ENCODE data around the gene MTA2.
"Not testable (repeated sequence)": the region's sequence is repeated elsewhere in the genome, so short reads cannot be mapped to it uniquely, and the experiment has no call there.

Gene MTA2

DNA sequence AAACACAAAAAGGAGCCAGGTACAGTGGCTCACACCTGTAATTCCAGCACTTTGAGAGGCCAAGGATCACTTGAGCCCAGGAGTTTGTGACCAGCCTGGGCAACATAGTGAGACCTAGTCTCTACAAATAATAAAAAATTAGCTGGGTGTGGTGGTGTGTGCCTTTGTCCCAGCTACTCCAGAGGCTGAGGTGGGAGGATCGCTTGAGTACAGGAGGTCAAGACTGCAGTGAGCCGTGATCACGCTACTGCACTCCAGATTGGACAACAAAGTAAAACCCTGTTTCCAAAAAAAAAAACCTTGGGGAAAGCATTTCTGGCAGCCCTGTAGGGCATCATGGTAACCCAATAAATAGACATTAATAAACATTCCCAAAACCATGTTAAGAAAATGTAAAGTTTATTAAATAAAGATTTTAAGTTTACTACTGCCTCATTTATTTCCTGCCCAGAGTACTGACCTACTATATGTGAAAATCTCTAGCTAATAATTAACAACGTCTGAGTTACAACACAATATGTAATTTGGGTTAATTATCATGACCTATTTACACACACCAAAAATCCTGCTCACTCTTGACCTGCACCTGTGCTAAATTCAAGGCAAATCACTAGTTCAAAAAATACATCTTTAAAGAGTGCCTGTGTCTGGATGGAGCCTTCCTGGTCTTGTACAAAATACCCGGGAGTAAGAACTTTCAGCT, 36.4 kb downstream of the MTA2 start:
- no peak for DNase-seq

DNA sequence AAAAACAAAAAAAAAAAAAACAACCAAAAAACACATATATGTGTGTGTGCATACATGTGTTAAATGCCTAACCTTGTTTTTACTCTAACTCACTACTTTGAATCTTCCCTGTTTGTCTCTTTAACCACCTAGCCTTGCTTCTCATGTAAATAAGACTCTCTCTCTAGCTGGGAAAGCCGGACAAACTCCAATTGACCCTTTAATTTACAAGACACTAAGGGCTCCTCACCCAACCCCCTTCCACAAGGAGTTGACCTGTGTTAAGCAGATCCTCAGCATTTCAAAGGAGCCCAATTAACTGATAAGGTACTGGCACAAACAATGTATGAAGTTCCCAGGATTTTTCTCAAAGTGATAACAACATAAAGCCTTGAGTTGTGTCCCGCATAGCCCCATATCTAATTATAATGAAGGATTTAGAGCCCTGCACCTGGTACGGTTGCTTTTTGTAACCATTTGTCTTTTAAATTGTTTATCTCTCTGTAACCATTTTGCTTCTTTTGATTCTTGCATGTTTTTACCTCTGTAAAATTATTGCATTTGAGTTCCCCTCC, 39.9 kb downstream of the MTA2 start:
- not testable (repeated sequence) for DNase-seq

GRCh38 chr11:62560566-62561103, 41.0 kb downstream of the MTA2 start:
- peak; percentile 96 for DNase-seq

GRCh38 chr11:62559626-62560025, 42.0 kb downstream of the MTA2 start:
- DNase-seq = not testable (repeated sequence)

- DNase-seq = no peak
Measured at GRCh38 chr11:62559204-62559603, 42.5 kb downstream of the MTA2 start.

GRCh38 chr11:62558669-62559068, 43.0 kb downstream of the MTA2 start:
- no peak for DNase-seq

- peak; percentile 20 for DNase-seq
Measured at GRCh38 chr11:62556875-62557631, 44.6 kb downstream of the MTA2 start.

DNA sequence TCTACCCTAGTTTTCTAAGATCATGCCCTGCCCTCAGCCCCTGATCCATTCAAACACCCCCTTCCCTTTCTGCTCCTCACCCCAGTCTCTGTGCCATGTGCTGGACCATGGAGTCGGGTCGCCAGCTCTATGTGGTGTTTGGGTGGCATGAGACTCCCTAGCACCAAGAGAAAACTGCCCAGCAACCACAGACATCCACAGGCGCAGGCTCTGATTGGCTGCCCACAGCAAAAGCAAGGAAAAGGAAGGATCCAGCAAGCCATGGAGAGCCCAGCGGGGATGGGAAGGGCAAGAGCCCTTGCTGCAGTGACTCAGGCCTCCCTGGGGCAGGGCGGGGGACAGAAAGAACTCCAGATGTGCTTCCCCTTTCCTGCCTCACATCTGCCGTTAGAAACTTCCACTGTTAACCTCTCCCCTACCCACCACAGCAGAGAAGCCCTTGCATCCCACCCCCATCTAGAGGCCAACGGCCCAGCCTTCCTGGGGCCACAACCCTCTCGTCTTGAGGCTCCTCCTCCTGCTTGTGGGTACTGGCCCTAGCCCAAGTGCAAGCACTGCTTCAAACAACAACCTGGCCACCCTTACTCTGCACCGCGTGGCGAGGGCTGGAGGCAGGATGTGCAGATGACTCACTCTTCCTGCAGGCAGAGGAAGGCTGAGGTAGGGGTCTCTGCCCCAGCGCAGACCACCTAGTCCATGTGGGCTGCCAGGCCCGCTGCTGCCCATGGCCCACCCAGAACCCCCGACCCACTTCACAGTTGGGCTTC, 45.4 kb downstream of the MTA2 start:
- DNase-seq = peak; percentile 93

- no peak for DNase-seq
Measured at GRCh38 chr11:62555464-62556107, 46.1 kb downstream of the MTA2 start.

GRCh38 chr11:62554387-62555167, 47.1 kb downstream of the MTA2 start:
- no peak for DNase-seq

- no peak for DNase-seq
Measured at GRCh38 chr11:62553839-62554361, 47.8 kb downstream of the MTA2 start.

DNA sequence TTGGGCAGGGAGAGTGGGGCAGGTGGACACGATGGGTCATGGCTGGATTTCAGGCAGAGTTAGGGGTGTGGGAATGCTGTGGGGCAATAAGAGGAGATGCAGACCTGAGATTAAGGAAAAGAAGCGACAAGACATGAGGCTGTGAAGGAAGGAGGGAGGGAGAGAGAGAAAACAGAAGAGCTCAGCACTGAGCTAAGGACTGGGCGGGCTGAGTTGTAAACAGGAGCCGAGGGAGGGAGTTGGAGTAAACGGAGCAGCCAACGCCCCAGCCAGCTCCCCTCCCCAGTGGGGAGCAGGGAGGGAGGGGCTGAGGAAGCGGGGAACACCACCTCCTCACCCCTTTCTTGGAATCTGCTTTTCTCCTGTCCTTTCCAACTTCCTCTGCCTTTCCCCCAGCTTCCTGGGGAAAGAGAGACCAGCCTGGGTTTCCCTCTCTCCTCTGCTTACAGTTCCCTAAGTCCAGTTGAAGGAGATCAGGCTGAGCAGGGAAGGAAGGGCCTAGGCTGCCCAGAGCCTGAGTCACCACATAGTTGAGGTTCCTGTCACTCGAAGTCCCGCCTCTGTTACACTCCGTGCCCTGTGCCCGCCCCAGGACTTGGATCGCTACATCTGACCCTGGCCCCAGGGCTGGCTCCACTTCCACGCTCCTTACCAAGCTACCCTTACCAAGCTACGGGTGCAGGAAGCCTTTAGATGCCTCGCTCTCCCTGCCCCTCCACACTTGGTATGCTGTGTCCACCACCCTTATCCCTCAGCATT, 48.4 kb downstream of the MTA2 start:
- peak; percentile 97 for DNase-seq

GRCh38 chr11:62552485-62553079, 49.1 kb downstream of the MTA2 start:
- no peak for DNase-seq

DNA sequence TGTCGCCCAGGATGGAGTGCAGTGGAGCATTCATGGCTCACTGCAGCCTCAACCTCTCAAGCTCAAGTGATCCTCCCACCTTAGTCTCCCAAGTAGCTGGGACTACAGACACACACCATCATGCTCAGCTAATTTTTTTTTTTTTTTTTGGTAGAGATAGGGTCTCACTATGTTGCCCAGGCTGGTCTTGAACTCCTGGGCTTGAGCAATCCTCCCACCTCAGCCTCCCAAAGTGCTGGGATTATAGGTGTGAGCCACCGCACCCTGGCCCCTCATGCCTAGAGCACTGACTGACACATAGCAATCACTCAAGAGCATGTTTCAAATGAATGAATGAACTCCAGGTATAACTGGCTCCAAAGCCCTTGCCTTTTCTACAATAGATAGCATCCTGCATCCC, 51.2 kb downstream of the MTA2 start:
- not testable (repeated sequence) for DNase-seq

- DNase-seq = peak; percentile 6
Measured at GRCh38 chr11:62548545-62549335, 52.9 kb downstream of the MTA2 start.

DNA sequence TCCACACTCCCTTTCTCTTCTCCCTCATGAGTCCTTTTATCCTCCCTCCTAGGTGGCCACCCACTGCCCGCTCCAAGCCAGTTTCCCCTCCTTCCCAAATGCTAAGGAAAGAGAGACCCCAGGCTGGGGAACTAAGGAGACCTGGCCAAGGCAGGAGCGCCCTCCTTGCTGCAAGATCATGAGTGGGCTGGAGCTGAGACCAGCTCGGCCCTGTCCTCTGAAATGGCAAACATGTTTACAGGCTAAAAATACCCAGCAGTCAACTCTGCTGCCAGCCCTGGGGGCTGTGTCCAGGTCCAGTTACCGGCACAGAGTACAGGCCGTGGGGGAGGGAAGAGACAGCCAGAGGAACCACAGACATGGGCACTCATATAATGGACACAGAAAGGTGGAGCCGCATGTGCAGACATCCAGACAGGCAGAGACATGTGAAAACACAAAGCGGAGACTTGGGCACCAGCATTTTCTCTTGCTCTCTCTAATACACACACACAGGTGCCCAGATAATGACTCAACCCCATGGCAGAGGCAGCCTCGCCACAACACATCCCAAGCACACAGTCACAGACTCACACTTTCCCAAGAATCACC, 53.9 kb downstream of the MTA2 start:
- peak; percentile 24 for DNase-seq

- DNase-seq = peak; percentile 32
Measured at GRCh38 chr11:62546929-62547625, 54.6 kb downstream of the MTA2 start.

GRCh38 chr11:62546244-62546928, 55.3 kb downstream of the MTA2 start, which contains the start of gene AHNAK:
TSS of gene AHNAK (minus strand) at chr11:62546806. CDS start at chr11:62536098, 10,708 bp downstream.
- peak; percentile 69 for DNase-seq
